GM12873 (cell line): ENCODE data around the gene TPRG1.

Experiments used
- CTCF ChIP-seq: IDR thresholded peaks from 2 replicates; pipeline ENCODE4 v1.5.1; 2012; ENCODE audit warnings: low read depth, mild to moderate bottlenecking, moderate library complexity, low read length, control low read depth; ENCODE audit not compliant: insufficient read depth; ENCODE audit errors: missing control alignments

TPRG1 gene

GRCh38 chr3:189167027-189167766 is 4.6 kb upstream of the TPRG1 start:
- TF ChIP-seq CTCF, result no peak

DNA sequence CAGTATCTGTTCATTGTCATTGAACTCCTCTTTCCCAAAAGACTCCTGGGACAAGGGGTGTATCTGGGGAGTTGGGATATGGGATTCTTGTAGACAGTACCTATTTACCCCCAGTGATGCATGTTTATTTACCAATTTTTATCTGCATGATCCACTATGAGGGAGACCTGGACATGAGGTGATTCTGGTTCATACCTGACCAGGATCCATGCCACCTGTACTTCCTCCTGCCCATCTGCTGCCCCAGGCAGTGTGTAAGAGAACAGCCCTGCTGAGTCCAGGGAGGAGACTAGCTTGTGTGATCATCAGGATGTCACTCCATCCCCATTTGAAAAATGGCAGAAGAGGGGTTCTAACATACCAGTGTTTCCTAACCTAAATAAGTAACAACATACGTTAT is 3.1 kb upstream of the TPRG1 start:
- TF ChIP-seq CTCF, result no peak

GRCh38 chr3:189169728-189170127 is 2.0 kb upstream of the TPRG1 start:
- TF ChIP-seq CTCF, result peak; percentile 42

DNA sequence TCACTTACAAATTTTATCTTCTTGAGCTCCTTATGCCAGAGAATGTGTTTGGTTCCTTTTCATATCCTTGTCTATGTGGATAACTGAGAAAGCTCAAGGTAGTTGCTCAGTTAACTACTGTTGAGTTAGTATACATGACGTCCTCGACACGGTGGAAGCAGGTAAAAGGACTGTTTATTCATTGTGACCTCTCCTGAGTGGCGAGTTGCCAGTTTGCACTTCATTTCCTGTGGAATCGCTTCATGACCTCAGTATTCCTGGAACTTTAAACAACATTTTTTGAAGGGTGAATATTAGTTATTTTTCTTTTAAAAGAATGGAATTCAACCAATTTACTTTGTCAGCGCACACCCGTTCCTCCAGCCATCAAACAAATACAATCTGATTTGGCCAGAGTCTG is 1.2 kb upstream of the TPRG1 start:
- no peak for TF ChIP-seq CTCF

DNA sequence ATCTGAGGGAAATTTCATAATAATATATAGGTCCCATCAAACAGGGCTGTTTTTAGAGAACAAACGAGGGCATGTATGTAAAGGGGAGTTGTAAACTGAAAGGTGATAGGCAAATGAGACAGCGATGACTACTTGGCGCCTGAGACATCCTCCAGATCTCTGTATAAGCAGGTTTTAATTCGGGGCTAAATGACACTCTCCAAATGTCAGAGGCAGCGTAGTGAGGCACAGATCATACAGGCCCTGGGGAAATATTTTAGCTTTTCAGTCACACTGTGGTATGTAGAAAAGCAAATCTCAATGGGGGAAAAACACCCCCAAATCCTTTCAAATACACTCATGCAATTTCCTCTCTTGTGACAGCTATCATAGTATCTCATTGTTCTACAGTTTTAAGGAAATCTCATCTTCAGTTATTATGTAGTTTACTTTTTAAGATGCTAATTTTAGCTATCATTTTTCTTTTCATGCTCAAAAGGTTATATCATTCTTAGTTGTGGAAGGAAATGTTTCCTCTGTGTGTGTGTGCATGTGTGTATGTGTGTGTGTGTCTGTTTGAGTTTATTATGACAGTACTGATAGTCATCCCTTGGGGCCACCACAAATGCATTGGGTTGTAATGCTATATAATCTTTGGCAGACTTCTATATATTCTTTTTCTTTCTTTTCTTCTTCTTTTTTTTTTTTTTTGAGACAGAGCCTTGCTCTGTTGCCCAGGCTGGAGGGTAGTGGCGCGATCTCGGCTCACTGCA is 1.1 kb downstream of the TPRG1 start:
- TF ChIP-seq CTCF, result no peak

- TF ChIP-seq CTCF, result no peak
Measured at GRCh38 chr3:189184566-189184965, 12.8 kb downstream of the TPRG1 start.

DNA sequence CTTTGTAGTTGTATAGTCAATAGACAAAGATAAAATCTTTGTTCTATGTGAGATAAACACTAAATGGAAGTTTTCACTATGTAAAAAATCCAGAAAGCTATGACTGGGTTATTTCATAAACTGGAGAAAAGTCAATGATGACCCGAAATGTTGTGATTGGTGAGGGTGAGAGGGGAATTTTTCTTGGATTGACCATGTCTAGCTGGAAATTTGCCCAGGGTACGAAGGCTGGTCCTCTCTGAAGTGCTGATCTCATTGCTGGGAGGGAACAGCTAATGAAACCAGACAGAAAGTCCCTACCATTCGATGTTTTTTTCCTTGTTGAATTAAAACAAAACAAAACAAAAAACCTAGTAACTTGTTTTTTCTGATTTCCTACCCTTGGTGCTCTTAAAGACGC is 14.3 kb downstream of the TPRG1 start:
- no peak for TF ChIP-seq CTCF
